Measurements from ENCODE around the gene DHX16.

The DHX16 gene

DNA sequence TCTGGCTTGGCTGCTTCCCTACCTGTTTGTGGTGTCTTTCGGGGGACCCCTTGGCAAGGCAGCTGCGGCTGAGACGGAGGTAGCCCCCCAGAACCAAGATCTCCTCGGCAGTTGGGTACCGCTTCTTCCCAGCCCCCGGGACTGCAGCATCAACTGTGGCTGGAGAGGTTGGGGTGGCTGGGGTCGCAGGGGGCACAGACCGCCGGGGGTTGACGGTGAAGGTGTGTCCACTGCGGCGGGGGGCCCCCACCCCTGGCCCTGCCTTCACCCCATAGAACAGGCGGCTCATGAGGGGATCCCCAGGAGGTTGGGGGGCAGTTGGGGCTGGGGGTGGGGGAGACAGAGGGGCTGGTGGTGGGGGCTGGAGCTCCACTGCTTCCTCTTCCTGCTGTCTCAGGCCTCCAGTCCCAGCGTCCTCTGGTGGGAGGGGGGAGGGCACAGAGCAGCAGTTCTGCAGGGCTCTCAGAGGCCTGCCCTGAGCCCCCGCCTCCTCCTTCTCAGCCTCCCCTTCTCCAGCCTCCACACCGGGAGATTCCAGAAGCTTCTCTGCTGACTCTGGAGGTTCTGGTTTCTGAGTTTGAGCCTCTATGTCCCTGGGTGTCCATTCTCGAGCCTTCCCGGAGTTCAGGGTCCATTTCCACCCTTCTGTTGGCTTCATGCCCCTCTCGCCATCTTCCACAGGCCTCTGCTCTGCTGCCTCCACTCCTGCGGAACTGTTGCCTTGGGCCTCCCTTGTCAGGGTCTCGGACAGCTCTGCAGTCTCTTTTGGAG, 11.8 kb upstream of the DHX16 start:
- H3K27ac ChIP-seq (ENCODE audit: low read depth, low read length, poor library complexity, severe bottlenecking) = peak overlapping the region; percentile 95
- H3K9me2 ChIP-seq (ENCODE audit: low read depth, low read length) = no peaks in the 10 kb centered on the region
- no peaks in the 10 kb centered on the region for H4K20me1 ChIP-seq (ENCODE audit: insufficient read depth, low read length)
- no peaks in the 10 kb centered on the region for H3K27me3 ChIP-seq (ENCODE audit: insufficient read depth, low read length)
- no peak overlapping the region for H2AFZ ChIP-seq (ENCODE audit: low read length)
- H3K79me2 ChIP-seq (ENCODE audit: insufficient read depth, low read length) = peaks cover 38% of the 10 kb centered on the region
- H3F3A ChIP-seq (ENCODE audit: insufficient read depth, low read length) = peaks cover 20% of the 10 kb centered on the region
- TF ChIP-seq, protein P1, sequence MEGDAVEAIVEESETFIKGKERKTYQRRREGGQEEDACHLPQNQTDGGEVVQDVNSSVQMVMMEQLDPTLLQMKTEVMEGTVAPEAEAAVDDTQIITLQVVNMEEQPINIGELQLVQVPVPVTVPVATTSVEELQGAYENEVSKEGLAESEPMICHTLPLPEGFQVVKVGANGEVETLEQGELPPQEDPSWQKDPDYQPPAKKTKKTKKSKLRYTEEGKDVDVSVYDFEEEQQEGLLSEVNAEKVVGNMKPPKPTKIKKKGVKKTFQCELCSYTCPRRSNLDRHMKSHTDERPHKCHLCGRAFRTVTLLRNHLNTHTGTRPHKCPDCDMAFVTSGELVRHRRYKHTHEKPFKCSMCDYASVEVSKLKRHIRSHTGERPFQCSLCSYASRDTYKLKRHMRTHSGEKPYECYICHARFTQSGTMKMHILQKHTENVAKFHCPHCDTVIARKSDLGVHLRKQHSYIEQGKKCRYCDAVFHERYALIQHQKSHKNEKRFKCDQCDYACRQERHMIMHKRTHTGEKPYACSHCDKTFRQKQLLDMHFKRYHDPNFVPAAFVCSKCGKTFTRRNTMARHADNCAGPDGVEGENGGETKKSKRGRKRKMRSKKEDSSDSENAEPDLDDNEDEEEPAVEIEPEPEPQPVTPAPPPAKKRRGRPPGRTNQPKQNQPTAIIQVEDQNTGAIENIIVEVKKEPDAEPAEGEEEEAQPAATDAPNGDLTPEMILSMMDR (IDR thresholded peaks at IDR 0.05; ENCODE audit: low read length) = no peak
- TF ChIP-seq EZH2 (IDR thresholded peaks at IDR 0.05; ENCODE audit: borderline replicate concordance, low read length) = no peak
- H3K9ac ChIP-seq (ENCODE audit: low read length) = peak overlapping the region; percentile 95
- no peaks in the 10 kb centered on the region for H3K9me3 ChIP-seq (ENCODE audit: low read length)
- H3K36me3 ChIP-seq (ENCODE audit: insufficient read depth, low read length) = peaks cover 9% of the 10 kb centered on the region; the same call in 1 of the 2 replicates
- H3K4me3 ChIP-seq (ENCODE audit: low read depth, low read length, poor library complexity, severe bottlenecking) = peak overlapping the region; percentile 87
- H3K4me2 ChIP-seq (ENCODE audit: low read length) = peak overlapping the region; percentile 75
- peaks cover 82% of the 10 kb centered on the region for H3K4me1 ChIP-seq (ENCODE audit: insufficient read depth, low read length, severe bottlenecking)

DNA sequence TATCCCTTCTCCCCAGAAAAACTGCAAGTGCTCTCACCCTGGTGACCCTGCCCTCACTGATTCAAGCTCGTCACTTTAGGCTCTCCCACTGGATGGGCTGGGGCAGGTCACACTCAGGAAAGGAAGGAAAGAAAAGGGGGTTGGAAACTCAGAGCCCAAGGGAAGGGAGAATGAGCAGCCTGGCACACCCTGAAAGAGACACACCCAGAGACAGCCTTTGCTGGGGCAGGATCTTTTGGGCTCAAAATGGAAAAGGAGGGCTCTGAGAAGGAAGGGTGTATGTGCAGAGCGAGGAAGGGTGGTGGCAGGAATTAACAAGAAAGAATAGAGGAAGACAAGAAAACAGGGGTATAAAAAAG, 11.2 kb upstream of the DHX16 start:
- Histone ChIP-seq H3K9me3 (ENCODE audit: low read length) (no peaks in the 10 kb centered on the region), H3K27me3 (ENCODE audit: insufficient read depth, low read length) (no peaks in the 10 kb centered on the region), H3K9me2 (ENCODE audit: low read depth, low read length) (no peaks in the 10 kb centered on the region), H3K79me2 (ENCODE audit: insufficient read depth, low read length) (peaks cover 38% of the 10 kb centered on the region), H3F3A (ENCODE audit: insufficient read depth, low read length) (peaks cover 18% of the 10 kb centered on the region), H3K9ac (ENCODE audit: low read length) (peak overlapping the region; percentile 95), H4K20me1 (ENCODE audit: insufficient read depth, low read length) (no peaks in the 10 kb centered on the region), H3K36me3 (ENCODE audit: insufficient read depth, low read length) (peaks cover 10% of the 10 kb centered on the region; the same call in 1 of the 2 replicates), H2AFZ (ENCODE audit: low read length) (no peak overlapping the region), H3K4me2 (ENCODE audit: low read length) (peak overlapping the region; percentile 75), H3K27ac (ENCODE audit: low read depth, low read length, poor library complexity, severe bottlenecking) (peak overlapping the region; percentile 95), H3K4me3 (ENCODE audit: low read depth, low read length, poor library complexity, severe bottlenecking) (peak overlapping the region; percentile 87), H3K4me1 (ENCODE audit: insufficient read depth, low read length, severe bottlenecking) (peaks cover 82% of the 10 kb centered on the region)
- TF ChIP-seq EZH2 (IDR thresholded peaks at IDR 0.05; ENCODE audit: borderline replicate concordance, low read length) = no peak
- TF ChIP-seq, protein P1 (IDR thresholded peaks at IDR 0.05; ENCODE audit: low read length) = no peak

DNA sequence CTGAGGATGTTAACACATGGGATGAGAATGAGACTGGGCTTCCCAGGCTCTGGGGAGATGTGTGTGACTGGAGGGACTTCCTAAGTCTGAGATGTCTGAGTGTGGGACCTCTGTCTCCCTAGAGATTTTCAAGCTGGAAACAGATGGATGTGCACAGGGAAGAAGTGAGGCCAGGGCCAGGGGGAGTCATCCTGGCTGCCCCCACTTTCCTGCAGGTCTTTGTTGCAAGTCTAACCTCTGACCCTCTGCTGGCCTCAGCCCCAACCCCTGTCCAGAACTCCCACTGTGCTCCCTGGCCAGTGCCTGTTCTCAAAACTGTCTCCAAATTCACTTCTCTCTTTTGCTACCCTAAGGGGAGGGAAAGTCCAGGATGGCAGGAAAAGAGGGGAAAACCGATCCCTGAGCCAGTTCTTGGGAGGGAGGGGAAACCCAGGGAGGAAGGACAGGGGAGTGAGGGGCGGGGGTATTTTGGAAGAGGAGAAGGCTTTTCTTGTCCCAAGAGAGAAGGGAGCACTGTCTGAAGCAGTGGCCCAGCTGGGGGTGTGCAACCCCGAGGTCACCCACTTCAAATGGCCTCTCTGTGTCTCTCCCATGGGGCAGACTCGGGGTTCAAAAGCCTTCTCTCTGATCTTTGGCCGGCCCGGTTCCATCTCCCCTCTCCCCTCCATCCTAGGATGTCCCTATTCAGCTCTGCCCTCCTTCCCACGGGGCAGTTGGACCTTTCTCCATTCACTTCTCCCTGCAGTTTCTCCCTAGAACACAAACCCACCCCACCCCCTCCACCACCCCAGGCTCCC, 10.6 kb upstream of the DHX16 start:
- Histone ChIP-seq H3K27ac (ENCODE audit: low read depth, low read length, poor library complexity, severe bottlenecking) (peak overlapping the region; percentile 95), H3K79me2 (ENCODE audit: insufficient read depth, low read length) (peaks cover 38% of the 10 kb centered on the region), H3K9ac (ENCODE audit: low read length) (peak overlapping the region; percentile 95), H3K9me2 (ENCODE audit: low read depth, low read length) (no peaks in the 10 kb centered on the region), H3K4me1 (ENCODE audit: insufficient read depth, low read length, severe bottlenecking) (peaks cover 80% of the 10 kb centered on the region), H3F3A (ENCODE audit: insufficient read depth, low read length) (peaks cover 16% of the 10 kb centered on the region), H2AFZ (ENCODE audit: low read length) (no peak overlapping the region), H3K4me3 (ENCODE audit: low read depth, low read length, poor library complexity, severe bottlenecking) (peak overlapping the region; percentile 87), H3K36me3 (ENCODE audit: insufficient read depth, low read length) (peaks cover 14% of the 10 kb centered on the region; the same call in 1 of the 2 replicates), H3K9me3 (ENCODE audit: low read length) (no peaks in the 10 kb centered on the region), H3K27me3 (ENCODE audit: insufficient read depth, low read length) (no peaks in the 10 kb centered on the region), H4K20me1 (ENCODE audit: insufficient read depth, low read length) (no peaks in the 10 kb centered on the region), H3K4me2 (ENCODE audit: low read length) (peak overlapping the region; percentile 75)
- TF ChIP-seq EZH2 (IDR thresholded peaks at IDR 0.05; ENCODE audit: borderline replicate concordance, low read length) = no peak
- TF ChIP-seq, protein P1 (IDR thresholded peaks at IDR 0.05; ENCODE audit: low read length) = no peak

Data from OCI-LY1 (cell line).